GM10248 (cell line): Measurements from ENCODE around the gene ALPP.
"Not testable (repeated sequence)": the region's sequence is repeated elsewhere in the genome, so short reads cannot be mapped to it uniquely, and the experiment has no call there.

Experiments used
- CTCF ChIA-PET: fragments of 300-600 bp; sonication (Branson Sonifier 250); formaldehyde crosslinking; extraction: SDS; loops from one replicate; lab custom pipeline; 2021; ENCODE audit warnings: antibody characterized with exemption; lab: Yijun Ruan, JAX
- POLR2A ChIA-PET: fragments of 350-650 bp; sonication (Branson Sonifier 250); formaldehyde crosslinking; extraction: SDS; loops from one replicate; lab custom pipeline; 2020; ENCODE audit warnings: antibody characterized with exemption; lab: Yijun Ruan, JAX
- DNase-seq: peaks from one replicate; pipeline ENCODE4 v3.0.0; 2012; ENCODE audit errors: extremely low spot score
- TF ChIP-seq, protein P1 (sequence below): IDR thresholded peaks from 2 replicates; pipeline ENCODE4 v1.5.1; 2012; ENCODE audit warnings: mild to moderate bottlenecking, low read depth; ENCODE audit errors: extremely low read depth, missing control alignments, control extremely low read depth

ALPP gene

GRCh38 chr2:232374356-232374755, 4.2 kb upstream of the ALPP start:
- CTCF ChIA-PET = interaction anchor here (1.1 to 1.5 kb wide), 2 partner anchors 33 to 65 kb away, joined by 3 to 4 read pairs; no protein-coding TSS in a partner anchor
- DNase-seq = no peak
- TF ChIP-seq, protein P1, sequence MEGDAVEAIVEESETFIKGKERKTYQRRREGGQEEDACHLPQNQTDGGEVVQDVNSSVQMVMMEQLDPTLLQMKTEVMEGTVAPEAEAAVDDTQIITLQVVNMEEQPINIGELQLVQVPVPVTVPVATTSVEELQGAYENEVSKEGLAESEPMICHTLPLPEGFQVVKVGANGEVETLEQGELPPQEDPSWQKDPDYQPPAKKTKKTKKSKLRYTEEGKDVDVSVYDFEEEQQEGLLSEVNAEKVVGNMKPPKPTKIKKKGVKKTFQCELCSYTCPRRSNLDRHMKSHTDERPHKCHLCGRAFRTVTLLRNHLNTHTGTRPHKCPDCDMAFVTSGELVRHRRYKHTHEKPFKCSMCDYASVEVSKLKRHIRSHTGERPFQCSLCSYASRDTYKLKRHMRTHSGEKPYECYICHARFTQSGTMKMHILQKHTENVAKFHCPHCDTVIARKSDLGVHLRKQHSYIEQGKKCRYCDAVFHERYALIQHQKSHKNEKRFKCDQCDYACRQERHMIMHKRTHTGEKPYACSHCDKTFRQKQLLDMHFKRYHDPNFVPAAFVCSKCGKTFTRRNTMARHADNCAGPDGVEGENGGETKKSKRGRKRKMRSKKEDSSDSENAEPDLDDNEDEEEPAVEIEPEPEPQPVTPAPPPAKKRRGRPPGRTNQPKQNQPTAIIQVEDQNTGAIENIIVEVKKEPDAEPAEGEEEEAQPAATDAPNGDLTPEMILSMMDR = no peak
- POLR2A ChIA-PET = no interaction called here

DNA sequence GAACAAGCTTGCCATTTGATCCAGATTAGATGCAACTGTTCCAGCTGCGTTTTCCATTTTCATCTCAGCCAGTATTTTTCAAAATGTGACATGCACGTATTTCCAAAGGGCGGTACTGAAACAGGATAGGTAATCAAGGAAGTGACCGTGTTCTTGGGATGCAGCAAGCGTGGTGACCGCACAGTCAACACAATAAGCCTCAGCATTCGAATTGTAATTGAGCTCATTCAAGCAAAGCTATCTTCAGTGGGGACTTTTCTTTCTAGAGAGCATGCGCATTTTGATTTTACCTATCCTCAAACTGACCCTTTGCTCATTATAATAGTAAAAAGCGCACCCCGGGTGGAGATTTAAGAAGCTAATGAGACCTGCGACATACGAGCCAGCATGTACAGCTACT, 3.4 kb upstream of the ALPP start:
- TF ChIP-seq, protein P1 = no peak
- POLR2A ChIA-PET = no interaction called here
- no peak for DNase-seq
- CTCF ChIA-PET = interaction anchor here (1.1 kb wide), 1 partner anchor 65 kb away, joined by 4 read pairs; no protein-coding TSS in a partner anchor

- DNase-seq = no peak
- ChIA-PET POLR2A (no interaction called here), CTCF (no interaction called here)
- TF ChIP-seq, protein P1 = no peak
These were observed 2.3 kb upstream of the ALPP start for GRCh38 chr2:232376260-232376659.

- TF ChIP-seq, protein P1 = no peak
- ChIA-PET POLR2A (no interaction called here), CTCF (interaction anchor here (1.3 kb wide), 1 partner anchor 35 kb away, joined by 3 read pairs; no protein-coding TSS in a partner anchor)
- no peak for DNase-seq
These were observed 1.8 kb upstream of the ALPP start for GRCh38 chr2:232376713-232377112.

DNA sequence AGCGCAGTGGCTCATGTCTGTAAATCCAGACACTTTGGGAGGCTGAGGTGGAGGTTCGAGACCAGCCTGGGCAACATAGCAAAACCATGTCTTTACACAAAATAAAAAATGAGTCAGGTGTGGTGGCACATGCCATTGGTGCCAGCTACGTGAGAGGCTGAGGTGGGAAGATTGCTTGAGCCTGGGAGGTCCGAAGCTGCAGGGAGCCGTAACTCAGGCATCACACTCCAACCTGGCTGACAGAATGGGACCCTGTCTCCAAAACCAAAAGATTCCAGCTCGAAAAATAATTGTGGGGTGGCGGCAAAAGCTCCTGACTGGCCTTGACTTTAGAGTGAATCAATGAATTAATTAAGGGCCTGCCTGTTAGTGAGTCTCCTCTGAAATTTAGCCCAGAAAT, 1.2 kb upstream of the ALPP start:
- ChIA-PET POLR2A (no interaction called here), CTCF (interaction anchor here (1.3 kb wide), 1 partner anchor 36 kb away, joined by 3 read pairs; no protein-coding TSS in a partner anchor)
- TF ChIP-seq, protein P1 = no peak
- DNase-seq = no peak

GRCh38 chr2:232377841-232378734, 463 bp upstream of the ALPP start:
- DNase-seq = no peak
- TF ChIP-seq, protein P1 = no peak
- ChIA-PET POLR2A (no interaction called here), CTCF (interaction anchor here (1.3 kb wide), 1 partner anchor 37 kb away, joined by 3 read pairs; no protein-coding TSS in a partner anchor)

DNA sequence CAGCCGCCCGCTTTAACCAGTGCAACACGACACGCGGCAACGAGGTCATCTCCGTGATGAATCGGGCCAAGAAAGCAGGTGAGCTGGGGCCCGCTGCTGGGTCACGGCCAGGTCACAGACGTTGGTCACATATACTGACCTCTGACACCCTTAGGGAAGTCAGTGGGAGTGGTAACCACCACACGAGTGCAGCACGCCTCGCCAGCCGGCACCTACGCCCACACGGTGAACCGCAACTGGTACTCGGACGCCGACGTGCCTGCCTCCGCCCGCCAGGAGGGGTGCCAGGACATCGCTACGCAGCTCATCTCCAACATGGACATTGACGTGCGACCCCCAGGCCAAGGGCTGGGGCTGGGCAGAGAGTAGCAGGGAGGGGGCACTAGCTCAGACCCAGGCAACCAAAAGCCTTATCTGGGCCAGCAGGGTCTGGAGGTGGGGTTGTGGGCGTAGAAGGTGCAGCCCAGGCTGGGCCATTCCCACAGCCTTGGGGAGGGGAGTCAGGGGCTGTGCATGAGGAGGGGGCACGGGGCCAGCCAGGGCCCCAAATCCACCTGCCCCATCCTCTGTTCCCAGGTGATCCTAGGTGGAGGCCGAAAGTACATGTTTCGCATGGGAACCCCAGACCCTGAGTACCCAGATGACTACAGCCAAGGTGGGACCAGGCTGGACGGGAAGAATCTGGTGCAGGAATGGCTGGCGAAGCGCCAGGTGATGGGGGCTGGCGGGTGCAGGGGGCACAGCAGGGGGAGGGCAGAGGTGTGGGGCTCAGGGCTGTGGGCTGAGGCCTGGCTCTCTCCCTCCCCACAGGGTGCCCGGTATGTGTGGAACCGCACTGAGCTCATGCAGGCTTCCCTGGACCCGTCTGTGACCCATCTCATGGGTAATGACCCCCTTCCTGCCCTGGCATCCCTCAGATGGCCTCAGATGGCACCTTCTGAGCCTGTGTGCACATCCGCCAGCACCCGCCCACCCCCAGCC, 1.3 kb downstream of the ALPP start:
- POLR2A ChIA-PET, CTCF ChIA-PET, DNase-seq: not testable (repeated sequence)

- CTCF ChIA-PET, DNase-seq, POLR2A ChIA-PET: not testable (repeated sequence)
These were observed 2.9 kb downstream of the ALPP start for GRCh38 chr2:232381204-232382031.
